ENCODE data around the gene RCSD1. TPM values are rescaled to one million over a fixed set of nuclear protein-coding genes. Genes with fewer than 3 reads are reported as not detected.

RCSD1 gene
- total and polyA plus RNA-seq, 2 of the 13 experiments (the other 11 are each of a cell fraction or from before 2014, with no cell fraction given), result not detected

DNA sequence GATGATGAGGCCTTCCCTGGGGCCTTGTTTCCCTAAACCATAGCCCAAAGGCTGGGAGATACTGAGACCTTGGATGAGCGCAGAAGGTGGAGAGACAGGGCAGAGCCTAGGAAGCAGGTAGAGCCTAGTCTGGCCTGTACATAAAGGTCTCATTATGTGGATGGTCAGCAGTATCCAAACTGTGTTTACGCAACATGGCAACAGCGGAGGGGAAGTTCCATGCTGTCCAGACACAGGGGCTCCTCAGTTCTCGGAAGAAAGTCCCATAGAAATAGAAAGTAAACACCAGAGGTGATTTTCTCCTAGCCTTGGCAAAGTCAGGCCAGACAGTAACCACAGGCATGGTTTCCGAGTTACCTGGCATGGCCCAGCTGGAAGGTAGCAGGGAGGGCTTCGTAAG lies 49.7 kb downstream of the RCSD1 start (continued):
- TF ChIP-seq FOXA1 (IDR thresholded peaks at IDR 0.05) (no peak), FOXA1 (CRISPR knock-in tag; IDR thresholded peaks at IDR 0.05) (peak; percentile 51), THAP9 (CRISPR knock-in tag; IDR thresholded peaks at IDR 0.05; ENCODE audit: borderline replicate concordance) (no peak), MAX (IDR thresholded peaks at IDR 0.05) (peak; percentile 24; the same call in 1 of the 2 replicates), HNRNPL (IDR thresholded peaks at IDR 0.05; ENCODE audit: low read depth, low read length) (no peak), SRY (CRISPR knock-in tag; IDR thresholded peaks at IDR 0.05) (no peak), ZNF331 (CRISPR knock-in tag; IDR thresholded peaks at IDR 0.05) (peak; percentile 23; the same call in 1 of the 2 replicates), CEBPB (IDR thresholded peaks at IDR 0.05; ENCODE audit: borderline replicate concordance, low read depth, low read length) (peak; percentile 79; the same call in 1 of the 2 replicates), HMG20A (CRISPR knock-in tag; IDR thresholded peaks at IDR 0.05; ENCODE audit: borderline replicate concordance) (peak; percentile 37; the same call in 1 of the 2 replicates), SOX6 (IDR thresholded peaks at IDR 0.05) (no peak), SOX6 (CRISPR knock-in tag; IDR thresholded peaks at IDR 0.05) (peak; percentile 21; the same call in 1 of the 2 replicates), ARID5B (CRISPR knock-in tag; IDR thresholded peaks at IDR 0.05) (peak; percentile 50; the same call in 1 of the 2 replicates), HMGA1 (CRISPR knock-in tag; conservative IDR thresholded peaks at IDR 0.05) (no peak), SOX13 (IDR thresholded peaks at IDR 0.05) (no peak), SOX13 (CRISPR knock-in tag; conservative IDR thresholded peaks at IDR 0.05 in 1 of 2, IDR thresholded peaks at IDR 0.05 in 1 of 2) (peak in 1 of 2 experiments; percentile 31; a peak in 1 of 4 replicates), GABPA (IDR thresholded peaks at IDR 0.05; ENCODE audit: low read depth, low read length) (no peak), GABPA (CRISPR knock-in tag; IDR thresholded peaks at IDR 0.05; ENCODE audit: low read depth) (no peak), PHF21A (CRISPR knock-in tag; IDR thresholded peaks at IDR 0.05) (0 out of 2 replicates have a peak, but pooled peaks have one; percentile 21), EP300 (IDR thresholded peaks at IDR 0.05; ENCODE audit: low read depth in 2 of 2, low read length in 2 of 2) (peak in 1 of 2 experiments; percentile 60; a peak in 1 of 4 replicates), EP300 (CRISPR knock-in tag; IDR thresholded peaks at IDR 0.05; ENCODE audit: borderline replicate concordance) (no peak), NFE2L2 (IDR thresholded peaks at IDR 0.05; ENCODE audit: low read length) (no peak), ZNF274 (CRISPR knock-in tag; IDR thresholded peaks at IDR 0.05) (no peak)
